Endometrial microvascular endothelial cells (primary cell): ENCODE data around the gene SHISA5. TPM values are rescaled to one million over a fixed set of nuclear protein-coding genes. Genes with fewer than 3 reads are reported as not detected.
"Not testable (repeated sequence)": the region's sequence is repeated elsewhere in the genome, so short reads cannot be mapped to it uniquely, and the experiment has no call there.

Experiments
- in situ Hi-C: cut with HindIII; loops from 2 replicates; pipeline ENCODE4 v1.10.0; 2017; ENCODE audit warnings: low sequenced_read_pairs, low pct_unique_long_range_greater_than_20kb; ENCODE audit errors: inconsistent ontology term
- total RNA-seq: library from RNA; depleted of rRNA; stranded (reverse); fragments of >200 nt; gene quantifications from one replicate; pipeline ENCODE4 v1.2.3, GENCODE V29; 2015; ENCODE audit errors: inconsistent ontology term

Gene SHISA5
- total RNA-seq: 359 TPM

- in situ Hi-C loops: no loop called here
Measured at GRCh38 chr3:48504051-48504946, at the start of gene SHISA5. TSS of gene SHISA5 (minus strand) at chr3:48504174. CDS start at chr3:48504094, 80 bp downstream.

- in situ Hi-C loops: no loop called here
Measured at GRCh38 chr3:48553361-48553760, 49.4 kb upstream of the SHISA5 start.

GRCh38 chr3:48552111-48552951 is 48.4 kb upstream of the SHISA5 start:
- in situ Hi-C loops: no loop called here

- in situ Hi-C loops: not testable (repeated sequence)
Measured at GRCh38 chr3:48551651-48552050, 47.7 kb upstream of the SHISA5 start.

GRCh38 chr3:48548729-48549705 is 45.0 kb upstream of the SHISA5 start:
- in situ Hi-C loops: no loop called here

GRCh38 chr3:48548126-48548525 is 44.2 kb upstream of the SHISA5 start:
- in situ Hi-C loops: no loop called here

- in situ Hi-C loops: no loop called here
Measured at GRCh38 chr3:48546203-48546829, 42.3 kb upstream of the SHISA5 start.

GRCh38 chr3:48544141-48544540 is 40.2 kb upstream of the SHISA5 start:
- in situ Hi-C loops: no loop called here

GRCh38 chr3:48543271-48543866 is 39.4 kb upstream of the SHISA5 start:
- in situ Hi-C loops: no loop called here

- in situ Hi-C loops: no loop called here
Measured at GRCh38 chr3:48538451-48538850, 34.5 kb upstream of the SHISA5 start.

- in situ Hi-C loops: no loop called here
Measured at GRCh38 chr3:48536785-48537184, 32.8 kb upstream of the SHISA5 start.

- in situ Hi-C loops: no loop called here
Measured at GRCh38 chr3:48536116-48536515, 32.1 kb upstream of the SHISA5 start.

- in situ Hi-C loops: no loop called here
Measured at GRCh38 chr3:48535578-48535977, 31.6 kb upstream of the SHISA5 start.

GRCh38 chr3:48532977-48533337 is 29.0 kb upstream of the SHISA5 start:
- in situ Hi-C loops: no loop called here

GRCh38 chr3:48532271-48532976 is 28.4 kb upstream of the SHISA5 start:
- in situ Hi-C loops: no loop called here

- in situ Hi-C loops: not testable (repeated sequence)
Measured at GRCh38 chr3:48530701-48531100, 26.7 kb upstream of the SHISA5 start.

- in situ Hi-C loops: no loop called here
Measured at GRCh38 chr3:48528754-48529153, 24.8 kb upstream of the SHISA5 start.
